Inflammatory macrophage treated with lipopolysaccharide for 4 hours (primary cell): ENCODE results near the gene SRF.
A peak's percentile ranks its signal among the peaks of the same experiment; 100 is the strongest.

ENCODE experiments used
- DNase-seq: peaks from one replicate; pipeline ENCODE4 v3.0.0-alpha.2; 2020

The SRF gene

GRCh38 chr6:43147691-43148477, 23.2 kb upstream of the SRF start:
- no peak for DNase-seq

- no peak for DNase-seq
These were observed 21.8 kb upstream of the SRF start for GRCh38 chr6:43149265-43149664.

GRCh38 chr6:43150051-43150751, 20.9 kb upstream of the SRF start:
- DNase-seq: no peak

GRCh38 chr6:43159599-43159998, 11.5 kb upstream of the SRF start:
- DNase-seq: no peak

- DNase-seq: no peak
These were observed 7.2 kb upstream of the SRF start for GRCh38 chr6:43163899-43164298.

- no peak for DNase-seq
These were observed 595 bp upstream of the SRF start for GRCh38 chr6:43170417-43170930.

- no peak for DNase-seq
These were observed 636 bp downstream of the SRF start for GRCh38 chr6:43171707-43172103.

- peak; percentile 22 for DNase-seq
These were observed 1.3 kb downstream of the SRF start for GRCh38 chr6:43172104-43173007.

- no peak for DNase-seq
These were observed 2.7 kb downstream of the SRF start for GRCh38 chr6:43173591-43174262.

- DNase-seq: peak; percentile 100
These were observed 3.4 kb downstream of the SRF start for GRCh38 chr6:43174263-43175112.

- DNase-seq: no peak
These were observed 4.8 kb downstream of the SRF start for GRCh38 chr6:43175676-43176422.

- DNase-seq: no peak
These were observed 5.3 kb downstream of the SRF start for GRCh38 chr6:43176423-43176786.

GRCh38 chr6:43178150-43178549, 7.1 kb downstream of the SRF start:
- DNase-seq: no peak

GRCh38 chr6:43178951-43179830, 8.1 kb downstream of the SRF start:
- DNase-seq: no peak

GRCh38 chr6:43180058-43180457, 9.0 kb downstream of the SRF start:
- no peak for DNase-seq

GRCh38 chr6:43180985-43181384, 9.9 kb downstream of the SRF start:
- DNase-seq: no peak

GRCh38 chr6:43181621-43181941, 10.5 kb downstream of the SRF start:
- no peak for DNase-seq

- peak; percentile 76 for DNase-seq
These were observed 11.1 kb downstream of the SRF start, which contains the start of gene CUL9 for GRCh38 chr6:43181942-43182860. Gene CUL9, plus strand, starts transcription at chr6:43182196. Its CDS starts 2,115 bp downstream, at chr6:43184311.

GRCh38 chr6:43183441-43183840, 12.4 kb downstream of the SRF start:
- DNase-seq: no peak
